ENCODE measurements around the gene CLCN4.

CLCN4 gene

GRCh38 chrX:10164879-10165278 lies 8.1 kb downstream of the CLCN4 start:
- H3K79me2 ChIP-seq (ENCODE audit: insufficient read depth, low read length): no peaks in the 10 kb centered on the region
- no peak overlapping the region for H3K4me2 ChIP-seq (ENCODE audit: low read length)
- no peaks in the 10 kb centered on the region for H4K20me1 ChIP-seq (ENCODE audit: insufficient read depth, low read length)
- H3F3A ChIP-seq (ENCODE audit: insufficient read depth, low read length): no peaks in the 10 kb centered on the region
- no peaks in the 10 kb centered on the region for H3K9me2 ChIP-seq (ENCODE audit: low read depth, low read length)
- H3K9ac ChIP-seq (ENCODE audit: low read length): no peak overlapping the region
- no peak overlapping the region for H3K27ac ChIP-seq (ENCODE audit: low read depth, low read length, poor library complexity, severe bottlenecking)
- no peak for TF ChIP-seq EZH2 (IDR thresholded peaks at IDR 0.05; ENCODE audit: borderline replicate concordance, low read length)
- no peak for TF ChIP-seq CTCF (IDR thresholded peaks at IDR 0.05; ENCODE audit: low read length)
- peaks cover 23% of the 10 kb centered on the region for H3K4me1 ChIP-seq (ENCODE audit: insufficient read depth, low read length, severe bottlenecking)
- no peaks in the 10 kb centered on the region for H3K27me3 ChIP-seq (ENCODE audit: insufficient read depth, low read length)
- H3K4me3 ChIP-seq (ENCODE audit: low read depth, low read length, poor library complexity, severe bottlenecking): no peak overlapping the region
- H2AFZ ChIP-seq (ENCODE audit: low read length): no peak overlapping the region
- no peaks in the 10 kb centered on the region for H3K36me3 ChIP-seq (ENCODE audit: insufficient read depth, low read length)
- H3K9me3 ChIP-seq (ENCODE audit: low read length): no peaks in the 10 kb centered on the region

DNA sequence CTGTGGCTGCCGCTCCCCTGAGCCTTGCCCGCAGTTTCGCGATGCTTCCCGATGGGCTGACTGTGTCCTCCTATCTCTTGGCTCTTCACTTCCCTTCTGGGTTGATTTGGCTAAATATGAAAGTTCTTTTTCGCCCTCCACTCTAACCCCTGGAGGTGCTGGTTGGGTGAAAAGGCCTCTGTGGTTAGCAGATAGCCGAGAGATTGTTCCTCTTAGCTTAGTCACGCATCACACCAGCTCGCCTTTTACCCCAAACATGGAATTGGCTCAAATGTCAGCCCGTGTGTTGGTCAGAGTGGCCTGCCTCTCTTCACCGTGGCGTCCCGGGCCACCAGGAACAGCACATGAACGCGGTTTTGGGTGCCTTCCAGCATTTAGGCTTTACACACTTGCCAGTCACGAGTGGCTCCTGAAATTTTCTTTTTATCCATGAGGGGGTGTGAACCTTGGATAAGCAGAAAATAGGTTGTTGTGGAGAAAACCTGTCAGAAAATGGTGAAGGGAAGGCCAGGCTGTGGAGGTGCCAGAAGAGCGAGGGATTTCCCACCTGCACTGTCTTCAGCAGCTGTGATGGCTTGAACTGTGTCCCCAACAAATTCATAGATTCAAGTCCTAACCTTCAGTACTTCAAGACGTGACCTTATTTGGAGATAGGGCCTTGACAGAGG lies 8.9 kb downstream of the CLCN4 start:
- Histone ChIP-seq H2AFZ (ENCODE audit: low read length) (no peak overlapping the region), H3K27ac (ENCODE audit: low read depth, low read length, poor library complexity, severe bottlenecking) (peak overlapping the region; percentile 44), H3K4me3 (ENCODE audit: low read depth, low read length, poor library complexity, severe bottlenecking) (no peak overlapping the region), H3K4me2 (ENCODE audit: low read length) (peak overlapping the region; percentile 23; the same call in 1 of the 2 replicates), H3K36me3 (ENCODE audit: insufficient read depth, low read length) (no peaks in the 10 kb centered on the region), H3K9me2 (ENCODE audit: low read depth, low read length) (no peaks in the 10 kb centered on the region), H4K20me1 (ENCODE audit: insufficient read depth, low read length) (no peaks in the 10 kb centered on the region), H3F3A (ENCODE audit: insufficient read depth, low read length) (no peaks in the 10 kb centered on the region), H3K27me3 (ENCODE audit: insufficient read depth, low read length) (no peaks in the 10 kb centered on the region), H3K4me1 (ENCODE audit: insufficient read depth, low read length, severe bottlenecking) (peaks cover 23% of the 10 kb centered on the region), H3K9me3 (ENCODE audit: low read length) (no peaks in the 10 kb centered on the region), H3K79me2 (ENCODE audit: insufficient read depth, low read length) (no peaks in the 10 kb centered on the region), H3K9ac (ENCODE audit: low read length) (no peak overlapping the region)
- TF ChIP-seq CTCF (IDR thresholded peaks at IDR 0.05; ENCODE audit: low read length) (no peak), EZH2 (IDR thresholded peaks at IDR 0.05; ENCODE audit: borderline replicate concordance, low read length) (no peak)

DNA sequence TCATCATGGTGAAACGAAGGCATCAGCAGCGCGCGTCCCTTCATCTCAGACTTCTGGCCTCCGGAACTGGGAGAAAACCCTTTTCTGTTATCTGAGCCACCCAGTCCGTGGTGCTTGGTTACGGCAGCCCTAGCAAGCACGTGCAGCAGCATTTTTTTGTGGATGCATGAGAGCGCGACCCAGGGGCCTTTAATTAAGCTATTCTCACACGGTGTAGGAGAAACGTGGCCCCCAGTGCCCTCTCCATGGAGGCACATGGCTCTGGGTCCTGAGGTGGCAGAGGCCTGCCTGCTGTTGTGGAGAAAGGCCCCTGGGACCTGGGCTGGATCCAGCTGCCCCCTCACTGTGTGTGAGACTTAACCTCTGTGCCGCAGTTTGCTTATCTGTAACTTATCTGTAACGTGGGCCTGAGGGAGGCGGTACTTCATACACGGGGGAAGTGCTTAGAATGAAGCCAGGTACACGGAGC lies 9.5 kb downstream of the CLCN4 start:
- Histone ChIP-seq H3K9me2 (ENCODE audit: low read depth, low read length) (no peaks in the 10 kb centered on the region), H4K20me1 (ENCODE audit: insufficient read depth, low read length) (no peaks in the 10 kb centered on the region), H2AFZ (ENCODE audit: low read length) (no peak overlapping the region), H3K4me1 (ENCODE audit: insufficient read depth, low read length, severe bottlenecking) (peaks cover 23% of the 10 kb centered on the region), H3K4me2 (ENCODE audit: low read length) (no peak overlapping the region), H3K9me3 (ENCODE audit: low read length) (no peaks in the 10 kb centered on the region), H3K9ac (ENCODE audit: low read length) (no peak overlapping the region), H3K36me3 (ENCODE audit: insufficient read depth, low read length) (no peaks in the 10 kb centered on the region), H3K27me3 (ENCODE audit: insufficient read depth, low read length) (no peaks in the 10 kb centered on the region), H3K27ac (ENCODE audit: low read depth, low read length, poor library complexity, severe bottlenecking) (peak overlapping the region; percentile 44), H3F3A (ENCODE audit: insufficient read depth, low read length) (no peaks in the 10 kb centered on the region), H3K79me2 (ENCODE audit: insufficient read depth, low read length) (no peaks in the 10 kb centered on the region), H3K4me3 (ENCODE audit: low read depth, low read length, poor library complexity, severe bottlenecking) (no peak overlapping the region)
- TF ChIP-seq CTCF (IDR thresholded peaks at IDR 0.05; ENCODE audit: low read length) (no peak), EZH2 (IDR thresholded peaks at IDR 0.05; ENCODE audit: borderline replicate concordance, low read length) (no peak)

Data from OCI-LY1 (cell line).